Gastrocnemius medialis (tissue), 4 donors: ENCODE data around the gene NCBP2. TPM values are rescaled to one million over a fixed set of nuclear protein-coding genes. Genes with fewer than 3 reads are reported as not detected.

Experiments used
- ATAC-seq, 2 donors: fragments of 150-250 bp; one replicate each; pipeline ENCODE4 v1.9.1; 2016
- DNase-seq, 2 donors: peaks; one replicate each; pipeline ENCODE4 v3.0.0-alpha.2; 2019
- H3K27ac ChIP-seq, 4 donors: fragments of 200-600 bp; sonication (generic); 1 replicate in 1 of 4; 2 replicates in 3 of 4; pipeline ENCODE4 v1.5.1; 2016 to 2018; ENCODE audit warnings: mild to moderate bottlenecking in 2 of 4, moderate library complexity in 1 of 4
- H3K27me3 ChIP-seq, 3 donors: fragments of 200-600 bp; sonication (generic) in 2 of 3; 1 replicate in 1 of 3; 2 replicates in 2 of 3; pipeline versions ENCODE4 v1.5.1 to v1.6.0; 2016 to 2019; ENCODE audit warnings: mild to moderate bottlenecking in 1 of 3, moderate library complexity in 1 of 3
- H3K36me3 ChIP-seq, 2 donors: fragments of 200-600 bp; sonication (generic) in 1 of 2; one replicate each; pipeline ENCODE4 v1.5.1; 2017 to 2018
- H3K4me1 ChIP-seq, 2 donors: fragments of 200-600 bp; sonication (generic) in 1 of 2; one replicate each; pipeline ENCODE4 v1.5.1; 2016 to 2017; ENCODE audit warnings: mild to moderate bottlenecking in 2 of 2
- H3K4me3 ChIP-seq, 4 donors: fragments of 200-600 bp; sonication (generic) in 3 of 4; 1 replicate in 1 of 4; 2 replicates in 3 of 4; pipeline ENCODE4 v1.5.1; 2016 to 2019; ENCODE audit warnings: mild to moderate bottlenecking in 2 of 4
- H3K9me3 ChIP-seq, 3 donors: fragments of 200-600 bp; sonication (generic) in 2 of 3; 1 replicate in 1 of 3; 2 replicates in 2 of 3; pipeline ENCODE4 v1.5.1; 2016 to 2019
- POLR2A ChIP-seq, 2 donors: fragments of 450-650 bp; IDR thresholded peaks; one replicate each; pipeline ENCODE4 v1.6.1; 2017; ENCODE audit warnings: antibody characterized with exemption in 2 of 2, mild to moderate bottlenecking in 2 of 2, moderate library complexity in 2 of 2
- in situ Hi-C, 4 donors: fragments of 200-750 bp; cut with MboI; loops; one replicate each; pipeline versions ENCODE4 v1.15.0 to v1.8.0; 2017; ENCODE audit warnings: low sequenced_read_pairs in 4 of 4
- intact Hi-C: fragments of 100-400 bp; cut with DNase I; formaldehyde crosslinking; loops from one replicate; pipeline ENCODE4 v1.15.1; 2023; ENCODE audit warnings: low total_unique reads
- total RNA-seq, 4 donors: library from RNA; depleted of rRNA; stranded (reverse); fragments of >200 nt; gene quantifications; one replicate each; pipeline versions ENCODE4 v1.1.0 to v1.2.3, GENCODE V29; 2016
- TF ChIP-seq, protein P1 (sequence below), 5 experiments: fragments of 450-650 bp in 3 of 5; fragments of 200-600 bp in 2 of 5; sonication (generic) in 2 of 5; IDR thresholded peaks in 4 of 5; conservative IDR thresholded peaks in 1 of 5; 1 replicate in 4 of 5; 2 replicates in 1 of 5; pipeline ENCODE4 v1.5.1; 2016 to 2019; ENCODE audit warnings: antibody characterized with exemption in 5 of 5, mild to moderate bottlenecking in 3 of 5, moderate library complexity in 3 of 5

The NCBP2 gene
- total RNA-seq, 4 donors from 2014 or later = 23.4 to 29.9 (median 27.5) TPM

GRCh38 chr3:196988241-196989029 lies 46.1 kb upstream of the NCBP2 start:
- no peak for ATAC-seq
- no peak for DNase-seq
- Histone ChIP-seq H3K36me3 (no peaks in the 10 kb centered on the region), H3K4me3 (no peak overlapping the region), H3K4me1 (no peaks in the 10 kb centered on the region), H3K27ac (no peak overlapping the region), H3K27me3 (no peaks in the 10 kb centered on the region), H3K9me3 (no peaks in the 10 kb centered on the region)
- TF ChIP-seq, protein P1, sequence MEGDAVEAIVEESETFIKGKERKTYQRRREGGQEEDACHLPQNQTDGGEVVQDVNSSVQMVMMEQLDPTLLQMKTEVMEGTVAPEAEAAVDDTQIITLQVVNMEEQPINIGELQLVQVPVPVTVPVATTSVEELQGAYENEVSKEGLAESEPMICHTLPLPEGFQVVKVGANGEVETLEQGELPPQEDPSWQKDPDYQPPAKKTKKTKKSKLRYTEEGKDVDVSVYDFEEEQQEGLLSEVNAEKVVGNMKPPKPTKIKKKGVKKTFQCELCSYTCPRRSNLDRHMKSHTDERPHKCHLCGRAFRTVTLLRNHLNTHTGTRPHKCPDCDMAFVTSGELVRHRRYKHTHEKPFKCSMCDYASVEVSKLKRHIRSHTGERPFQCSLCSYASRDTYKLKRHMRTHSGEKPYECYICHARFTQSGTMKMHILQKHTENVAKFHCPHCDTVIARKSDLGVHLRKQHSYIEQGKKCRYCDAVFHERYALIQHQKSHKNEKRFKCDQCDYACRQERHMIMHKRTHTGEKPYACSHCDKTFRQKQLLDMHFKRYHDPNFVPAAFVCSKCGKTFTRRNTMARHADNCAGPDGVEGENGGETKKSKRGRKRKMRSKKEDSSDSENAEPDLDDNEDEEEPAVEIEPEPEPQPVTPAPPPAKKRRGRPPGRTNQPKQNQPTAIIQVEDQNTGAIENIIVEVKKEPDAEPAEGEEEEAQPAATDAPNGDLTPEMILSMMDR (IDR thresholded peaks at IDR 0.05 in 4 of 5, conservative IDR thresholded peaks at IDR 0.05 in 1 of 5) = no peak
- TF ChIP-seq POLR2A (IDR thresholded peaks at IDR 0.05) = no peak
- in situ Hi-C loops = loop anchor here in 2 of 4 donors (25.0 kb wide), 2 partner anchors 199 to 524 kb away; no protein-coding TSS in a partner anchor
- intact Hi-C loops = no loop called here

DNA sequence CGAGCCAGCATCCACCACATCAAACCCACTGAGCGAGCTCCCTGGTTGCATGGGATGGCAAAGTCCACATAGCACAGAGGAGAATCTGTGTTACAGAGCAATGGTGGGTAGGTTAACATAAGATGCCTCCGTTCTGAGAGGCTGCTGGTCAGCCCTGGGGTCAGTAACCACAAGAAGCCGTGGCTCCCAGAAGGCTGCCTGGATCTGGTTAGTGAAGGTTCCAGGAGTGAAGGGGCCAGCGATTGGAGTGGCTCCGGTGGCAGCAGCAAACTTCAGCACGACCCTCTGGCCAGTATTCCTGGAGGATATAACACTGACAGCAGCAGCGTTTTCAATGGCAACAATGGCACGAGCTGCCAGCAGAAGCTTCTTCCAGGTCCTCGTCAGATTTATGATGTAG lies 44.7 kb upstream of the NCBP2 start:
- no peak overlapping the region for H3K4me3 ChIP-seq
- no peak for TF ChIP-seq POLR2A (IDR thresholded peaks at IDR 0.05)
- TF ChIP-seq, protein P1 (IDR thresholded peaks at IDR 0.05 in 4 of 5, conservative IDR thresholded peaks at IDR 0.05 in 1 of 5) = no peak
- H3K27ac ChIP-seq = no peak overlapping the region
- no peak for DNase-seq
- no peaks in the 10 kb centered on the region for H3K36me3 ChIP-seq
- no peak for ATAC-seq
- in situ Hi-C loops = loop anchor here in 2 of 4 donors (25.0 kb wide), 2 partner anchors 200 to 525 kb away; no protein-coding TSS in a partner anchor
- no peaks in the 10 kb centered on the region for H3K9me3 ChIP-seq
- intact Hi-C loops = no loop called here
- H3K27me3 ChIP-seq = no peaks in the 10 kb centered on the region
- H3K4me1 ChIP-seq = no peaks in the 10 kb centered on the region

DNA sequence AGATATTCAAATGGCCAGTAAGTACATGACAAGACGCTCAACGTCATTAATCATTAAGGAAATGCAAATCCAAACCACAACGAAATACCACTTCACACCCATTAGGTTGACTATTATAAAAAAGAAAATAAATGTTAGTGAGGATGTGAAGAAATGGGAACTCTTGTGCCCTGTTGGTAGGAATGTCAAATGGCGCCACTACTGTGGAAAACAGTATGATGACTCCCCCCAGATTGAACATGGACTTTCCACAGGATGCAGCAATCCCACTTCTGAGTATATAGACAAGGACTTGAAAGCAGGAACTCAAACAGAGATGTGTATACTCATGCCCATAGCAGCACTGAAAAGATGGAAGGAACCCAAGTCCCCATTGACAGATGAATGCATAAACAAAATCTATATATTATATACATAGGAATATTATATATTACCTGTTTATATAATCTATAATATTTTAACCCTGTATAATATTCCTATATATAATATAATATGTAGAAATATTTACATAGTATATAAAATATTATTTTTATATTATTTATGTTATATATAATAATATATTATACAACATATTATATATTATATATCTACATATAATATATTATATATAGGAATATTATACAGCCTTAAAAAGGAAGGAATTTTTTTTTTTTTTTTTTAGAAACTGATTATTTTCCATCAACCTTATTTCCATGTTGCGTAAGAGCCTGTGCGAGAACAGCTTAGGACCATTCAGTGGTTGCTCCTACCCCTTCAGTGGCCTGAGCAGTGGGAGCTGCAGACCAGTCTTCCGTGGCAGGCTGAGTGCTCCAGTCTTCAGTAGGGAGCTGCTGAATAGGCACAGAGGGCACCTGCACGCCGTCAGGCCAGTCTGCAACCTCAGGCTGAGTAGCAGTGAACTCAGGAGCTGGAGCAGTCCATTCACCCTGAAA lies 43.9 kb upstream of the NCBP2 start:
- in situ Hi-C loops (loop anchor here in 2 of 4 donors (25.0 kb wide), 2 partner anchors 201 to 526 kb away; no protein-coding TSS in a partner anchor), intact Hi-C loops (no loop called here)
- ATAC-seq (no peak), DNase-seq (no peak)
- Histone ChIP-seq H3K27ac (no peak overlapping the region), H3K4me1 (no peaks in the 10 kb centered on the region), H3K9me3 (no peaks in the 10 kb centered on the region), H3K27me3 (no peaks in the 10 kb centered on the region), H3K36me3 (no peaks in the 10 kb centered on the region), H3K4me3 (no peak overlapping the region)
- TF ChIP-seq POLR2A (IDR thresholded peaks at IDR 0.05) = no peak

GRCh38 chr3:196985298-196985697 lies 43.0 kb upstream of the NCBP2 start:
- no peak for DNase-seq
- Histone ChIP-seq H3K27me3 (no peaks in the 10 kb centered on the region), H3K9me3 (no peaks in the 10 kb centered on the region), H3K27ac (no peak overlapping the region), H3K4me3 (no peak overlapping the region), H3K4me1 (no peaks in the 10 kb centered on the region), H3K36me3 (no peaks in the 10 kb centered on the region)
- intact Hi-C loops = no loop called here
- no peak for ATAC-seq
- TF ChIP-seq, protein P1 (IDR thresholded peaks at IDR 0.05 in 4 of 5, conservative IDR thresholded peaks at IDR 0.05 in 1 of 5) = no peak
- TF ChIP-seq POLR2A (IDR thresholded peaks at IDR 0.05) = no peak
- in situ Hi-C loops = loop anchor here in 2 of 4 donors (25.0 kb wide), 2 partner anchors 202 to 527 kb away; no protein-coding TSS in a partner anchor
